ENCODE results near the gene BMP5. TPM values are rescaled to one million over a fixed set of nuclear protein-coding genes. Genes with fewer than 3 reads are reported as not detected.

BMP5 gene
- total RNA-seq, 2 experiments from 2014 or later: not detected

- Mint-ChIP-seq H3K27me3 (no peaks in the 10 kb centered on the region), H3K9me3 (peaks cover 3% of the 10 kb centered on the region), H3K36me3 (no peaks in the 10 kb centered on the region), H3K4me1 (no peaks in the 10 kb centered on the region), H3K4me3 (no peak overlapping the region), H3K27ac (no peak overlapping the region)
- POLR2A ChIA-PET: no interaction called here
- no peak for ATAC-seq (ENCODE audit: low read depth)
- no peak for DNase-seq
Observed at GRCh38 chr6:55772730-55773129, 102.7 kb downstream of the BMP5 start.

GRCh38 chr6:55759536-55759935 lies 115.9 kb downstream of the BMP5 start:
- Mint-ChIP-seq H3K4me1 (no peaks in the 10 kb centered on the region), H3K9me3 (peaks cover 9% of the 10 kb centered on the region), H3K27me3 (no peaks in the 10 kb centered on the region), H3K27ac (no peak overlapping the region), H3K4me3 (no peak overlapping the region), H3K36me3 (no peaks in the 10 kb centered on the region)
- POLR2A ChIA-PET: no interaction called here
- ATAC-seq (ENCODE audit: low read depth): no peak
- DNase-seq: no peak

GRCh38 chr6:55758156-55758937 lies 117.0 kb downstream of the BMP5 start:
- Mint-ChIP-seq H3K4me1 (no peaks in the 10 kb centered on the region), H3K9me3 (peaks cover 9% of the 10 kb centered on the region), H3K36me3 (no peaks in the 10 kb centered on the region), H3K27me3 (no peaks in the 10 kb centered on the region), H3K4me3 (no peak overlapping the region), H3K27ac (no peak overlapping the region)
- no peak for ATAC-seq (ENCODE audit: low read depth)
- POLR2A ChIA-PET: no interaction called here
- no peak for DNase-seq

- POLR2A ChIA-PET: no interaction called here
- H3K27me3 Mint-ChIP-seq: no peaks in the 10 kb centered on the region
- H3K27ac Mint-ChIP-seq: no peak overlapping the region
- peaks cover 7% of the 10 kb centered on the region for H3K9me3 Mint-ChIP-seq
- DNase-seq (no peak), ATAC-seq (ENCODE audit: low read depth) (no peak)
- H3K4me1 Mint-ChIP-seq: no peaks in the 10 kb centered on the region
- H3K4me3 Mint-ChIP-seq: no peak overlapping the region
- H3K36me3 Mint-ChIP-seq: no peaks in the 10 kb centered on the region
Observed at GRCh38 chr6:55756531-55757031, 118.8 kb downstream of the BMP5 start.

DNA sequence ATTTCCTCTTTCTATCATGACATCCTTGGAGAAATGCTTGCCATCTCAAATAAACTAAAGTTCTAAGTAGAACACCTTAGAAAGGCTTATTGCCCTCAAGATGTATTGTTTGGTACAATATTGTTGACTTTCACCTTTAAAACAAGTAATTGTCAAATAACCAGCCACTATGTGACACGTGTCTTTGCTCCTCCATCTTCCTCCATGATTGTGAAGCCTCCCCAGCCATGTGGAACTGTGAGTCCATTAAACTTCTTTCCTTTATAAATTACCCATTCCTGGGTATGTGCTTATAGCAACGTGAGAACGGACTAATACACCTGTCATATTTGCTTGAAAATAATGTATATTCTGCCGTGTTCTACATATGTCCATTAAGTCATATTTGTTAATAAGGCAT lies 126.5 kb downstream of the BMP5 start:
- POLR2A ChIA-PET: no interaction called here
- no peak overlapping the region for H3K4me3 Mint-ChIP-seq
- DNase-seq (no peak), ATAC-seq (ENCODE audit: low read depth) (no peak)
- H3K9me3 Mint-ChIP-seq: peaks cover 2% of the 10 kb centered on the region
- no peaks in the 10 kb centered on the region for H3K27me3 Mint-ChIP-seq
- no peak overlapping the region for H3K27ac Mint-ChIP-seq
- H3K36me3 Mint-ChIP-seq: no peaks in the 10 kb centered on the region
- H3K4me1 Mint-ChIP-seq: no peaks in the 10 kb centered on the region

DNA sequence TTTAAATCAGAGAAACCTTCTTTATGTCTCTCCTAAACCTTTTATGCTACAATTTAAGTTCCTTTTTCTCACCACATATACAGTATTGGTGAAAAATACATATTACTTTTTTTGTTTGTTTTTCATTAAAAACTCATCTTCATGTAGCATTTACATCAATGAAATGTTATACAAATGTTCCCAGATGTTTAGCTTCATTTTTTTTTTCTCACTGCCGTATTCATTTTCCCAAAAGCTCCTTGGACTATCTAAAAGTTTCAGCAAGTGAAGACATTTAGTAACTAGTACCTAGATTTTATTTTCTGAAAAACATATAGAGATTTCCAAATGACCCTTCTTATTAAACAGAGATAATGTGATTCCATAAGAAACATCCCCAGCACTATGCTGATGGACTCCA lies 128.9 kb downstream of the BMP5 start:
- Mint-ChIP-seq H3K4me3 (no peak overlapping the region), H3K9me3 (peaks cover 7% of the 10 kb centered on the region), H3K27ac (no peak overlapping the region), H3K27me3 (no peaks in the 10 kb centered on the region), H3K4me1 (no peaks in the 10 kb centered on the region), H3K36me3 (no peaks in the 10 kb centered on the region)
- ATAC-seq (ENCODE audit: low read depth): no peak
- DNase-seq: no peak
- POLR2A ChIA-PET: no interaction called here

DNA sequence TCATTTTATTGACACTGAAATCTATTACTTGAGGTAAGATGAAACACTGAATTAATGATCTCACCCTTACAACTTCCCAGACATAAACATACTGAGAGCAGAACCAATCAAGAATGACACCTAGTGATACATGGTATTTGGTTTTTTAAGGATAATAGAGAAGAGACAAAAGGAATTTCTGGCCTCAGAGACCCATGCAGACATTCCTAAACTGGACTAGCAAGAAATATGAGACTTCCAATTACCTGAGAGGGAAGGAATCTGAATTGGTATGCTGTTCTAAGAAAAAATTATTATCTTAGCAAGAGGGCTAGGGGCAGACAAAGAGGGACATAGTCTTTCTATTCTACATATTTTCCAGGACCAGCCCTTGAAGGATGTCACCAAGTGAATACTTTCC lies 141.1 kb downstream of the BMP5 start:
- no peaks in the 10 kb centered on the region for H3K4me1 Mint-ChIP-seq
- no peak overlapping the region for H3K4me3 Mint-ChIP-seq
- no peak overlapping the region for H3K27ac Mint-ChIP-seq
- H3K27me3 Mint-ChIP-seq: no peaks in the 10 kb centered on the region
- H3K9me3 Mint-ChIP-seq: peaks cover 3% of the 10 kb centered on the region
- DNase-seq (no peak), ATAC-seq (ENCODE audit: low read depth) (no peak)
- POLR2A ChIA-PET: no interaction called here
- no peaks in the 10 kb centered on the region for H3K36me3 Mint-ChIP-seq

GRCh38 chr6:55729665-55730064 lies 145.7 kb downstream of the BMP5 start:
- Mint-ChIP-seq H3K27ac (no peak overlapping the region), H3K27me3 (no peaks in the 10 kb centered on the region), H3K36me3 (no peaks in the 10 kb centered on the region), H3K9me3 (peaks cover 4% of the 10 kb centered on the region), H3K4me1 (no peaks in the 10 kb centered on the region), H3K4me3 (no peak overlapping the region)
- ATAC-seq (ENCODE audit: low read depth) (no peak), DNase-seq (no peak)
- POLR2A ChIA-PET: no interaction called here

DNA sequence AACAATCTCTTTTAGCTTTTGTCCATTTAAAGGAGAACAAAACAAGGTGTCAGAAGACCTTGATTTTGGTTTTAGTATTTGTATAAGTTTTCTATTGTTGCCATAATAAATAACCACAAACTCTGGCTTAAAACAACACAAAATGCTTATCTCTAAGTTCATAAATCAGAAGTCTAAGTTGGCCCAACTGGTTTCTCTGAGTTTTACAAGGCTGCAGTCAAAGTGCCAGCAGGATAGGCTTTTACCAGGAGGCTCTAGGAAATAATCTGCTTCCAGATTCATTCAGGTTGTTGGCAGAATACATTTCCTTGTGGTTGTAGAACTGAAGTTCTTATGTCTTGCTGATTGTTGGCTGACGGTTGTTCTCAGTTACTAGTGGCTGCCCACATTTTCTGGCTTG lies 149.2 kb downstream of the BMP5 start:
- H3K4me1 Mint-ChIP-seq: no peaks in the 10 kb centered on the region
- H3K36me3 Mint-ChIP-seq: no peaks in the 10 kb centered on the region
- POLR2A ChIA-PET: no interaction called here
- ATAC-seq (ENCODE audit: low read depth) (no peak), DNase-seq (no peak)
- H3K4me3 Mint-ChIP-seq: no peak overlapping the region
- H3K9me3 Mint-ChIP-seq: peaks cover 4% of the 10 kb centered on the region
- no peaks in the 10 kb centered on the region for H3K27me3 Mint-ChIP-seq
- H3K27ac Mint-ChIP-seq: no peak overlapping the region

DNA sequence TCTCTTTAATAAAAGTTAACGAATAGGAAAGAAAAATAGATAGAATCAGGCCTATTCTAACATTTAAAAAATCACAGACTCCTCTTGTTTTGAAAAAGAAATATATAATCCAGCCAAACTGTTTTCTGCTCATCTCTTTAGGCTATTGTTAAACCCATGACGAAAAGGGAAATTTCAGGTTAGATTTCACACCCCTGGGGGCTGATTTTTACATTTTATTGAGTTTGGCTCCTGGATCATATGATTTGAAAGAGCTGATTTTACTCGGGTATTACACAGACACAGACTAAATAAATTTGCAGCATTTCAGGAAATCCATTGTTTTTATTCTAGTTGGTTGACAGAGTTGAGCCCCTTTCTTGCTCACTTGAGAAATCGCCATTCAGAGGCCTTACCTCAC lies 160.6 kb downstream of the BMP5 start:
- Mint-ChIP-seq H3K4me3 (no peak overlapping the region), H3K27ac (no peak overlapping the region), H3K27me3 (no peaks in the 10 kb centered on the region), H3K4me1 (no peaks in the 10 kb centered on the region), H3K9me3 (no peaks in the 10 kb centered on the region), H3K36me3 (no peaks in the 10 kb centered on the region)
- ATAC-seq (ENCODE audit: low read depth): no peak
- no peak for DNase-seq
- POLR2A ChIA-PET: no interaction called here

DNA sequence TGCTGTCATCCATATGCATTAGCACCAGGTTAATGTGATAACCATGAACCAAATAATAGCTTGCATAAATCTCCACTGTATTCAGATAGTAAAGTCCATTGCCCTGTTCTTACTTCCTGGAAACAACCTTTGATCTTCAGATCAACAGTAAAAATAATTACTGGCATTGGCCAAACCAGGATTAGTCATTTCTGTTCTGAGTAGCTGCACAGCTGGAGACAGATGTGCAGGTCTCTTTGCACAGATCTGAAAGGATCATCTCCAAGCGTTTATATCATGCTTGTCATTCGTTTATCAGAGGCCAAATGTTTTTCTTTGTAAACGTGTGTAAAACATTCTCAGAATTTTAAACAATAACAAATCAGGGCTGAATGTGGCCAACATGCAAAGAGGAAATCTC lies 162.0 kb downstream of the BMP5 start:
- Mint-ChIP-seq H3K4me1 (no peaks in the 10 kb centered on the region), H3K36me3 (no peaks in the 10 kb centered on the region), H3K27me3 (no peaks in the 10 kb centered on the region), H3K9me3 (no peaks in the 10 kb centered on the region), H3K27ac (no peak overlapping the region), H3K4me3 (no peak overlapping the region)
- DNase-seq (no peak), ATAC-seq (ENCODE audit: low read depth) (no peak)
- POLR2A ChIA-PET: no interaction called here

- Mint-ChIP-seq H3K27ac (no peak overlapping the region), H3K36me3 (no peaks in the 10 kb centered on the region), H3K27me3 (no peaks in the 10 kb centered on the region), H3K9me3 (peaks cover 3% of the 10 kb centered on the region), H3K4me3 (no peak overlapping the region), H3K4me1 (no peaks in the 10 kb centered on the region)
- no peak for ATAC-seq (ENCODE audit: low read depth)
- POLR2A ChIA-PET: no interaction called here
- no peak for DNase-seq
Observed at GRCh38 chr6:55708711-55709110, 166.7 kb downstream of the BMP5 start.

DNA sequence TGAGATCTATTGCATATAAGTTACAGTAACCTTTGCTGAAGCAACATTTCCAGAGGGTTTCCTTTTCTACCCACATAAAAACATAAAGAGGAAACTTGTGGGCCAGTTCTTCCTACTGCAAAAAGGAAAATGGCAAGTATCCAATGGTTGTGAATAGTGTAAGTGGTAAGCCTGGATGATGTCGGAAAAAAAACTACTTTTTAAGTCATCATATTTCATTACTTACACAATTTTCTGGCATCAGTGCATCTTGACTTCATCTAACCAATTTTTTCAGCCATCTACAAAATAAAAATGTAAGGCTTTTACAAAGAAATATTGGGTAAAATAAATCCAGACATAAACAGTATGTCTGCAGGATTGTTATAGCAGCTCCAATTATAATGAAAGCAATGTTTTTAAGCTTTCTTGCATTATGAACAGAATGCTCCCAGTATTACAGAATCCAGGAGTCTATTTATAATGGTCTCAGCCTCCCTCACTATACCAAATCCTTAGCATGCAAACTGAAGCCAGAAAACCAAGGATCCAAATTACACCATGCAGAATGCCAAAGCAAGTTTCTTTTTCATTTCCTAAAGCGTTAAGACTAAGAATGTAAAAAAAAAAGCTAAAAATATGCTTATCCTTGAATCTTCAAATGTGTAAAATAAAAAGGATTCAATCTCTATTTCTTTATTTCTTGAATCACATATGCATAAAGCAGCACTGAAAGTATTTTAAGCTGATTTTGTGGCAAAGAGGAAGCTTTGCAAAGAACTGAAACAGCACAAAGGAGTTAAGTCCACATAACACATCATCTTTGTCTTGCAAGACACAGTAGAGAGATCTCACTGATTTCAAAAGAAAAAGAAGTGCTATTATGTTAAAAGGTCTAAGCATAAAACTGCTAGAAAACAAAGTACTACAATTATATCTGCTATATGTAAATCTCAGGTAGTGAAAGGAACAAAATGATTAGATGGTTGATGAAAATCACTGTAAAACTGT lies 169.6 kb downstream of the BMP5 start:
- Mint-ChIP-seq H3K27ac (no peak overlapping the region), H3K4me3 (no peak overlapping the region), H3K4me1 (no peaks in the 10 kb centered on the region), H3K36me3 (no peaks in the 10 kb centered on the region), H3K27me3 (no peaks in the 10 kb centered on the region), H3K9me3 (peaks cover 3% of the 10 kb centered on the region)
- DNase-seq: no peak
- no peak for ATAC-seq (ENCODE audit: low read depth)
- POLR2A ChIA-PET: no interaction called here

GRCh38 chr6:55704421-55704820 lies 171.0 kb downstream of the BMP5 start:
- no peak overlapping the region for H3K27ac Mint-ChIP-seq
- POLR2A ChIA-PET: no interaction called here
- DNase-seq (no peak), ATAC-seq (ENCODE audit: low read depth) (no peak)
- peaks cover 3% of the 10 kb centered on the region for H3K9me3 Mint-ChIP-seq
- no peak overlapping the region for H3K4me3 Mint-ChIP-seq
- no peaks in the 10 kb centered on the region for H3K27me3 Mint-ChIP-seq
- H3K4me1 Mint-ChIP-seq: no peaks in the 10 kb centered on the region
- no peaks in the 10 kb centered on the region for H3K36me3 Mint-ChIP-seq

Data from activated naive CD8-positive, alpha-beta T cell treated with anti-CD3 and anti-CD28 coated beads, Interleukin-2, amount 10 ng/mL, durations not matched to agents 7 days and 5 days (primary cell).